Erythroblast (primary cell): ENCODE data around the gene MLXIPL.
"Not testable (repeated sequence)": the region's sequence is repeated elsewhere in the genome, so short reads cannot be mapped to it uniquely, and the experiment has no call there.

Source experiments
- GATA1 ChIP-seq: IDR thresholded peaks from 2 replicates; pipeline ENCODE4 v1.6.1; 2011; ENCODE audit warnings: low read depth, mild to moderate bottlenecking, control low read depth, low read length, moderate library complexity
- POLR2A ChIP-seq: IDR thresholded peaks from 2 replicates; pipeline ENCODE4 v1.6.1; 2011; ENCODE audit warnings: mild to moderate bottlenecking, low read length

GRCh38 chr7:73581006-73581405, 43.3 kb downstream of the MLXIPL start:
- not testable (repeated sequence) for TF ChIP-seq POLR2A, GATA1
